ENCODE data around the gene LDLRAD4.
"Not testable (repeated sequence)": the region's sequence is repeated elsewhere in the genome, so short reads cannot be mapped to it uniquely, and the experiment has no call there.

Gene LDLRAD4

GRCh38 chr18:13253786-13254688 lies 35.5 kb downstream of the LDLRAD4 start:
- no peak for DNase-seq

- DNase-seq: no peak
These were observed 36.7 kb downstream of the LDLRAD4 start for GRCh38 chr18:13254971-13255927.

- no peak for DNase-seq
These were observed 38.1 kb downstream of the LDLRAD4 start for GRCh38 chr18:13256444-13257305.

GRCh38 chr18:13257361-13257980 lies 38.9 kb downstream of the LDLRAD4 start:
- DNase-seq: no peak

- DNase-seq: peak; percentile 50
These were observed 40.4 kb downstream of the LDLRAD4 start for GRCh38 chr18:13258921-13259320.

GRCh38 chr18:13259701-13260100 lies 41.1 kb downstream of the LDLRAD4 start:
- DNase-seq: no peak

- DNase-seq: peak; percentile 74
These were observed 41.8 kb downstream of the LDLRAD4 start for GRCh38 chr18:13260197-13260934.

GRCh38 chr18:13260935-13261640 lies 42.5 kb downstream of the LDLRAD4 start:
- DNase-seq: no peak

GRCh38 chr18:13261661-13262357 lies 43.2 kb downstream of the LDLRAD4 start:
- peak; percentile 48 for DNase-seq

- DNase-seq: not testable (repeated sequence)
These were observed 43.8 kb downstream of the LDLRAD4 start for GRCh38 chr18:13262358-13262680.

GRCh38 chr18:13262839-13263691 lies 44.5 kb downstream of the LDLRAD4 start:
- no peak for DNase-seq

- no peak for DNase-seq
These were observed 45.8 kb downstream of the LDLRAD4 start for GRCh38 chr18:13264091-13265007.

GRCh38 chr18:13265008-13265910 lies 46.7 kb downstream of the LDLRAD4 start:
- DNase-seq: no peak

GRCh38 chr18:13265911-13266217 lies 47.3 kb downstream of the LDLRAD4 start:
- DNase-seq: no peak

- DNase-seq: no peak
These were observed 47.9 kb downstream of the LDLRAD4 start for GRCh38 chr18:13266218-13267100.

GRCh38 chr18:13267431-13267873 lies 48.9 kb downstream of the LDLRAD4 start:
- DNase-seq: no peak
